ENCODE results near the gene USP28.
A peak's percentile ranks its signal among the peaks of the same experiment; 100 is the strongest.

- TF ChIP-seq EZH2 (IDR thresholded peaks at IDR 0.05; ENCODE audit: insufficient read depth, low read length) (no peak), CTCF (IDR thresholded peaks at IDR 0.05; ENCODE audit: insufficient read depth, low read depth, low read length) (peak; percentile 91)
Observed at GRCh38 chr11:113773416-113774173, 101.8 kb downstream of the USP28 start, which contains the start of gene ZW10.
